Putamen (tissue), 1 donor: ENCODE results near the gene APOO.

Experiments used
- DNase-seq: peaks from one replicate; pipeline ENCODE4 v3.0.0-alpha.2; 2016; ENCODE audit warnings: low spot score

Gene APOO

DNA sequence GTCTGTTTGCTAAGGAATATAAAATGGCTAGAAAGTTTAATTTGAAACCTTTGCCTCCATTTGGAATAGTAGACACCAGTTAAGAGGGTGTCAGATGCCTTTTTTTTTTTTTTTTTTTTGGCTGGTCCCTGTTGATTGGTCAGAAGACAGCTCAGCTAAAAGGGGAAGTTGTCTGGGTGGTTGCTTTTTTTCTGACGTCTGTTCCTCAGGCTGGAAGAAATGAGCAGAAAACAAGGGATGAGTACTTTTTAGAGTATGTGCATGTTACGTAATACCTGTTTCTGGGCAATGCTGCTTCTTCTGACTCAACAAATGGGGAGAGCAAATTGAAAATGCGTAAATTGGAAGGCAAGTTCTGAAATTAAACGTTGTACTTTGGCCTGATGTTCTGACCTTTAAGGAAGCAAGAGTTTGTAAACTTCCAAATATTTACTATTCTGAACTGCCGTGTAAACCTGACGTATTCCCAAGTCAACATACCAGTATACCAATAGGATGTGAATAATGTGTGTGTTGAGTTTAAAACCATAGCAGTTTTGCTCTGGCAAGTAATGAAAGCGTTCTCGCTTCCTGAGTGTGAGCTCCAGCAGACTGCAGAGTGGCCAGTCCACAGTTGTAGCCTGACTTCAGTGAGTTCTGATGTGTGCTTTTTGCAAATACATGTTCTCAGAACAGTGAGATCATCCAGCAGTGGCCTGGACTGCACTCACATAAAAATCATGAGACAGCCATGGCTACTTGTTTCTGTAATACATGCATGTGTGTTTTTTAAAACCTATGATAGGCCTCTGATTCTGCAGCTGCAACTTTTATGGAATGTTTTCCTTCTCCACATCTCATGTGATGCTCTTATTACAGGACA is 123.0 kb downstream of the APOO start:
- no peak for DNase-seq

- DNase-seq, result no peak
Observed at GRCh38 chrX:23783589-23784469, 123.9 kb downstream of the APOO start.
